ENCODE data around the gene EIF2B5. TPM values are rescaled to one million over a fixed set of nuclear protein-coding genes. Genes with fewer than 3 reads are reported as not detected.

EIF2B5 gene
- total and polyA plus RNA-seq, 9 of the 15 experiments (the other 6 are each of a cell fraction or from before 2014, with no cell fraction given), result 19.1 to 92.4 (median 74.0) TPM

DNA sequence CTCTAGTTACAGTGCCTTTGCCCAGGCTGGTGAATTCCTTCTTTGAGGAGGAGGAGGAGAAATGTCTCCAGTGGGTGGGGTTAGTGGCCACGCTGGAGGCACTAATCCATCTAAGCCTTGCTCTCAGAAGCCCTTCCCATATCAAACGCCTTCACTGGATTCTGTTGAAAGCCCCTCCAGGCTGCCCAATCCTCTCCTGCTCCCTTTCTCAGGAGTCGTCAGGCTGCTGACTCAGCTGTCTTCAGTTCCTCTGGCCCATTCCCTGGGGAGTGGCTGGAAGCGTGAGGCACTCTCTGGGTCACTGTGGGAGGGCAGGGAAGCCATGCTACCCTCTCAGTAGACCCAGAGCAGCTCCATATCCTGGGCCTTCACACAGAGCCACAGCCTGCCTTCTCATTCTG lies 42.2 kb downstream of the EIF2B5 start (continued):
- TF ChIP-seq JUND (IDR thresholded peaks at IDR 0.05; ENCODE audit: borderline replicate concordance, low read depth, low read length) (no peak), JUND (tag; IDR thresholded peaks at IDR 0.05; ENCODE audit: borderline replicate concordance, low read depth, low read length) (no peak), NCOA1 (IDR thresholded peaks at IDR 0.05; ENCODE audit: low read depth) (no peak), ZNF324 (CRISPR knock-in tag; IDR thresholded peaks at IDR 0.05) (no peak), MAFG (tag; conservative IDR thresholded peaks at IDR 0.05) (peak; percentile 79), GATAD2B (IDR thresholded peaks at IDR 0.05; ENCODE audit: borderline replicate concordance) (no peak), FOXA3 (CRISPR knock-in tag; conservative IDR thresholded peaks at IDR 0.05 in 1 of 2, IDR thresholded peaks at IDR 0.05 in 1 of 2) (no peak)

DNA sequence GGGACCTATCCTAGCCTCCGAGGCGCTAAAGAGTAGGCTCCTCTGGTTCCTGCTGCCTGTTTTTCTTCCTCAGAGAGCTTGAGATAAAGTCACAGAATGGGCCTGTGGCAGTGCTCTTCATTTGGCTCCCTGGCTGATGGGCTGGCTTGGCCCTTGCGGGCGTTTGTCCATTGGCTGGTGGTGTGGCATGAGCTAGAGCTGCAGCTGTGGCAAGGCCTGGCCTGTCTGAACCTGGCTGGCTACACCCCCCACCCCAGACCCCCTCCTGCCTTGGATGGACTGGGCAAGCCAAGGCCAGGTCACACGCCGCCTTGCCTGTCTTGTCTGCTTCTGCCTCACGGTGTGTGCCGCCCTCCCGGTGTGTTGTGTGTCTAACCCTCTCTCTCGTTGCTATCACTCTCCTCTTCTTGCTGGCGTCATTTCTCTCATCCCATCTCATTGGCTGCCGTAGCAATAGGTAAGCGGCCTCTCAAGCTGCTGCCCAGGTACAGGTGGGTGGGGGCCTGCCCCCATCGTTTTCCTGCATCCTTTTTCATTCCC lies 42.7 kb downstream of the EIF2B5 start:
- FAIRE-seq (no peak), DNase-seq (ENCODE audit: extremely low read depth in 1 of 4, low spot score in 3 of 4) (no peak), ATAC-seq (no peak)
- CTCF ChIA-PET (ENCODE audit: low intra/inter-chr PET ratio), result no interaction called here
- H3K4me2 ChIP-seq (ENCODE audit: insufficient read depth, low read length), result no peak overlapping the region
- H3K27me3 ChIP-seq (ENCODE audit: control insufficient read depth in 2 of 2, insufficient read depth in 2 of 2, low read length in 2 of 2), result no peaks in the 10 kb centered on the region
- peaks cover 29 to 35% of the 10 kb centered on the region in 2 experiments; a peak in 4 of 5 replicates for H3K4me1 ChIP-seq (replicated peaks in 1 of 2; ENCODE audit: control insufficient read depth in 2 of 2, insufficient read depth in 2 of 2, low read length in 2 of 2)
- H3K9ac ChIP-seq (ENCODE audit: insufficient read depth in 1 of 2, low read depth in 2 of 2, low read length in 2 of 2), result peak overlapping the region in 1 of 2 experiments; percentile 100; a peak in 2 of 4 replicates
- intact Hi-C loops (cut with micrococcal nuclease), result no loop called here
- WGBS (ENCODE audit: insufficient coverage, low coverage, missing lambda C conversion rate), result 94% methylated on average over 10 of the region's 14 CpGs
- no peaks in the 10 kb centered on the region for H3K9me1 ChIP-seq (ENCODE audit: control insufficient read depth, insufficient read depth, low read length)
- TF ChIP-seq BMI1 (IDR thresholded peaks at IDR 0.05; ENCODE audit: low read length) (no peak), SMARCE1 (IDR thresholded peaks at IDR 0.05) (no peak), HMG20A (CRISPR knock-in tag; conservative IDR thresholded peaks at IDR 0.05) (no peak)
- H2AFZ ChIP-seq (ENCODE audit: low read depth, low read length), result no peak overlapping the region
- in situ Hi-C loops (cut with MboI), result no loop called here
- H3K36me3 ChIP-seq (ENCODE audit: control insufficient read depth, insufficient read depth, low read length), result peaks cover 70% of the 10 kb centered on the region
- H3K9me3 ChIP-seq (replicated peaks; ENCODE audit: control insufficient read depth, insufficient read depth, low read depth, low read length), result no peaks in the 10 kb centered on the region
- no TSS peak for BruUV-seq (replicated peaks)
- POLR2A ChIA-PET, result interaction anchor here (0.6 to 2.6 kb wide), 3 partner anchors 8 to 43 kb away, joined by 3 to 20 read pairs (median 3); partner anchors contain the start of genes ABCF3 and EIF2B5
- H3K27ac ChIP-seq (ENCODE audit: extremely low read depth, low read depth, low read length), result peak overlapping the region; percentile 31; the same call in 1 of the 3 replicates
- H3K4me3 ChIP-seq, result no peak overlapping the region
- H4K20me1 ChIP-seq (replicated peaks; ENCODE audit: control insufficient read depth, insufficient read depth, low read length), result peaks cover 20% of the 10 kb centered on the region
- H3K79me2 ChIP-seq (ENCODE audit: control insufficient read depth, insufficient read depth, low read length), result peaks cover 46% of the 10 kb centered on the region
